B cell (primary cell): ENCODE data around the gene CDKAL1. TPM values are rescaled to one million over a fixed set of nuclear protein-coding genes. Genes with fewer than 3 reads are reported as not detected.

Experiments used
- ATAC-seq: fragments of 200-7000 bp; cut with Tn5 transposase; one replicate; pipeline ENCODE4 v1.10.0; 2021; ENCODE audit warnings: low read depth, mild to moderate bottlenecking, moderate number of reproducible peaks, moderate library complexity
- CTCF ChIA-PET: fragments of 350-600 bp; sonication (Branson Sonifier 250); formaldehyde crosslinking; loops from one replicate; lab custom pipeline; 2021; ENCODE audit warnings: antibody characterized with exemption, inconsistent platforms; lab: Charles Lee
- POLR2A ChIA-PET: fragments of 350-600 bp; sonication (Branson Sonifier 250); formaldehyde crosslinking; loops from one replicate; lab custom pipeline; 2021; ENCODE audit warnings: antibody characterized with exemption; lab: Charles Lee
- DNase-seq: peaks from one replicate; pipeline ENCODE4 v3.0.0; 2013
- H2AFZ ChIP-seq: 2 replicates; pipeline ENCODE4 v1.6.1; 2012; ENCODE audit warnings: mild to moderate bottlenecking, low read depth, low read length; ENCODE audit not compliant: insufficient read depth, poor library complexity, severe bottlenecking
- H3K27ac ChIP-seq, 2 donors: 1 replicate in 1 of 2; 2 replicates in 1 of 2; pipeline ENCODE4 v1.5.1; 2012 to 2013; ENCODE audit warnings: low read length in 2 of 2, mild to moderate bottlenecking in 2 of 2, moderate library complexity in 1 of 2
- H3K27me3 ChIP-seq, 4 experiments: fragments of 200-600 bp in 1 of 4; sonication (generic) in 1 of 4; replicated peaks in 1 of 4; 1 replicate in 2 of 4; 2 replicates in 2 of 4; pipeline versions ENCODE4 v1.6.1 to v1.7.0; 2013 to 2016; ENCODE audit warnings: low read length in 3 of 4, mild to moderate bottlenecking in 2 of 4, mixed read lengths in 1 of 4, moderate library complexity in 1 of 4; ENCODE audit not compliant: insufficient read depth in 4 of 4, control insufficient read depth in 3 of 4; ENCODE audit errors: control extremely low read depth in 1 of 4
- H3K36me3 ChIP-seq, 2 experiments: replicated peaks in 1 of 2; 1 replicate in 1 of 2; 2 replicates in 1 of 2; pipeline versions ENCODE4 v1.6.1 to v1.7.1; 2013; ENCODE audit warnings: low read length in 1 of 2; ENCODE audit not compliant: insufficient read depth in 2 of 2, control insufficient read depth in 1 of 2; ENCODE audit errors: control extremely low read depth in 1 of 2, extremely low read depth in 1 of 2
- H3K4me1 ChIP-seq, 2 donors: fragments of 200-600 bp in 1 of 2; sonication (generic) in 1 of 2; 1 replicate in 1 of 2; 2 replicates in 1 of 2; pipeline versions ENCODE4 v1.5.1 to v1.6.1; 2013 to 2017; ENCODE audit warnings: low read length in 2 of 2; ENCODE audit not compliant: control insufficient read depth in 2 of 2, insufficient read depth in 2 of 2
- H3K4me2 ChIP-seq: replicated peaks from 2 replicates; pipeline ENCODE3; 2012; ENCODE audit warnings: mild to moderate bottlenecking, low read depth, low read length; ENCODE audit not compliant: poor library complexity, severe bottlenecking
- H3K4me3 ChIP-seq, 5 experiments: fragments of 200-600 bp in 1 of 5; sonication (generic) in 1 of 5; 1 replicate in 3 of 5; 2 replicates in 2 of 5; pipeline versions ENCODE4 v1.5.1 to v1.7.0; 2011 to 2016; ENCODE audit warnings: low read length in 4 of 5, mild to moderate bottlenecking in 4 of 5, low read depth in 2 of 5, control low read depth in 1 of 5, moderate library complexity in 1 of 5; ENCODE audit not compliant: insufficient read depth in 1 of 5; ENCODE audit errors: control extremely low read depth in 1 of 5, extremely low read depth in 1 of 5
- H3K79me2 ChIP-seq: fragments of 200-600 bp; sonication (generic); one replicate; pipeline ENCODE4 v1.6.0; 2016; ENCODE audit warnings: low read length; ENCODE audit not compliant: control insufficient read depth, insufficient read depth
- H3K9ac ChIP-seq: fragments of 200-600 bp; sonication (generic); 2 replicates; pipeline ENCODE4 v1.6.1; 2017; ENCODE audit warnings: mild to moderate bottlenecking, low read length, moderate library complexity
- H3K9me3 ChIP-seq, 3 donors: one replicate each; pipeline versions ENCODE4 v1.6.1 to v1.7.1; 2013; ENCODE audit warnings: low read length in 2 of 3; ENCODE audit not compliant: control insufficient read depth in 2 of 3, insufficient read depth in 1 of 3; ENCODE audit errors: control extremely low read depth in 1 of 3
- H4K20me1 ChIP-seq: 2 replicates; pipeline ENCODE4 v1.6.0; 2012; ENCODE audit warnings: mild to moderate bottlenecking, low read length; ENCODE audit not compliant: insufficient read depth, control insufficient read depth, poor library complexity, severe bottlenecking
- H3K27ac Mint-ChIP-seq: one replicate; pipeline ENCODE4 v1.8.0; 2021; ENCODE audit warnings: mixed read lengths
- H3K27me3 Mint-ChIP-seq: one replicate; pipeline ENCODE4 v1.8.0; 2021; ENCODE audit warnings: mixed read lengths
- H3K4me1 Mint-ChIP-seq: one replicate; pipeline ENCODE4 v1.8.0; 2021; ENCODE audit warnings: mixed read lengths
- H3K4me3 Mint-ChIP-seq: one replicate; pipeline ENCODE4 v1.8.0; 2021; ENCODE audit warnings: mixed read lengths
- H3K9me3 Mint-ChIP-seq: one replicate; pipeline ENCODE4 v1.8.0; 2022; ENCODE audit warnings: mixed read lengths; ENCODE audit not compliant: insufficient read depth
- EZH2 ChIP-seq: IDR thresholded peaks from 2 replicates; pipeline ENCODE4 v1.6.1; 2012; ENCODE audit warnings: borderline replicate concordance, low read depth, mild to moderate bottlenecking, moderate library complexity, low read length; ENCODE audit not compliant: insufficient read depth, poor library complexity, severe bottlenecking
- WGBS: methylation state at CpG from one replicate; pipeline ENCODE4 v1.1.5; 2013; ENCODE audit warnings: missing lambda C conversion rate; ENCODE audit not compliant: insufficient coverage; 5-methylcytosine and 5-hydroxymethylcytosine counted together
- intact Hi-C: fragments of 100-400 bp; cut with micrococcal nuclease; formaldehyde crosslinking; loops from one replicate; pipeline ENCODE4 v1.10.0; 2022
- polyA plus RNA-seq: library from polyadenylated mRNA; depleted of rRNA; stranded (reverse); fragments of >200 nt; gene quantifications from 2 replicates; pipeline ENCODE4 v1.2.3, GENCODE V29; 2012
- total RNA-seq, 2 donors: library from RNA; stranded (reverse); fragments of 120-200 nt in 1 of 2; gene quantifications; 1 replicate in 1 of 2; 2 replicates in 1 of 2; pipeline versions ENCODE4 v1.2.3 to v1.2.4, GENCODE V29; 2013 to 2022
- TF ChIP-seq, protein P1 (sequence below): fragments of 200-600 bp; IDR thresholded peaks from one replicate; pipeline ENCODE4 v1.8.0; 2022; ENCODE audit warnings: antibody characterized with exemption, mild to moderate bottlenecking

The CDKAL1 gene
- total and polyA plus RNA-seq, 2 donors (not counting 1 experiment from before 2014, with no cell fraction given) = 6.1 to 33.3 TPM

DNA sequence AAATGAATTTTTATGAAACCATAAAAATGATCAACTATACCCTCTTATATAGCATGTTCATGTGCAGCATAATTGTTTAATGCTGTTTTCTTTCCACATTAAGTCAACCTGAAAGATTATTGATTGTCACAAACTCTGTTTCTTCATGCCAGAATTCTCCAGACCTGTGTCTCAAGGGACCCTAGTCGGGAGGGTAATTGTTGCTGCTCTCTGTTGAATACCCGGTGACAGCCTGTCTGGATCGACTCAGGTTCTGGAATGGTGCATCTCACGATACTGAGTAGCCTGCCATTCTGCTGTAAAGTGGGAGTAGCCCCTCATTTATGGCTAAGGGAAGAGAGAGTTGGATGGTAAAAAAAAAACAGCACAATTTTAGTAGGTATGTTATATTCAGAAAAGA is 609.4 kb downstream of the CDKAL1 start:
- Histone ChIP-seq H2AFZ (no peak overlapping the region), H3K4me2 (no peak overlapping the region), H3K27me3 (no peaks in the 10 kb centered on the region), H3K79me2 (no peaks in the 10 kb centered on the region), H3K4me3 (no peak overlapping the region), H3K36me3 (no peaks in the 10 kb centered on the region), H4K20me1 (no peaks in the 10 kb centered on the region), H3K4me1 (peaks cover 8 to 12% of the 10 kb centered on the region in 2 donors), H3K27ac (no peak overlapping the region), H3K9me3 (no peaks in the 10 kb centered on the region), H3K9ac (no peak overlapping the region)
- TF ChIP-seq, protein P1, sequence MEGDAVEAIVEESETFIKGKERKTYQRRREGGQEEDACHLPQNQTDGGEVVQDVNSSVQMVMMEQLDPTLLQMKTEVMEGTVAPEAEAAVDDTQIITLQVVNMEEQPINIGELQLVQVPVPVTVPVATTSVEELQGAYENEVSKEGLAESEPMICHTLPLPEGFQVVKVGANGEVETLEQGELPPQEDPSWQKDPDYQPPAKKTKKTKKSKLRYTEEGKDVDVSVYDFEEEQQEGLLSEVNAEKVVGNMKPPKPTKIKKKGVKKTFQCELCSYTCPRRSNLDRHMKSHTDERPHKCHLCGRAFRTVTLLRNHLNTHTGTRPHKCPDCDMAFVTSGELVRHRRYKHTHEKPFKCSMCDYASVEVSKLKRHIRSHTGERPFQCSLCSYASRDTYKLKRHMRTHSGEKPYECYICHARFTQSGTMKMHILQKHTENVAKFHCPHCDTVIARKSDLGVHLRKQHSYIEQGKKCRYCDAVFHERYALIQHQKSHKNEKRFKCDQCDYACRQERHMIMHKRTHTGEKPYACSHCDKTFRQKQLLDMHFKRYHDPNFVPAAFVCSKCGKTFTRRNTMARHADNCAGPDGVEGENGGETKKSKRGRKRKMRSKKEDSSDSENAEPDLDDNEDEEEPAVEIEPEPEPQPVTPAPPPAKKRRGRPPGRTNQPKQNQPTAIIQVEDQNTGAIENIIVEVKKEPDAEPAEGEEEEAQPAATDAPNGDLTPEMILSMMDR = no peak
- TF ChIP-seq EZH2 = no peak
- peaks cover 11% of the 10 kb centered on the region for H3K4me1 Mint-ChIP-seq
- H3K4me3 Mint-ChIP-seq = no peak overlapping the region
- DNase-seq = no peak
- ChIA-PET POLR2A (no interaction called here), CTCF (interaction anchor here (0.5 kb wide), 1 partner anchor 552 kb away, joined by 3 read pairs; no protein-coding TSS in a partner anchor)
- 88% methylated on average over 4 of the region's 4 CpGs for WGBS
- H3K27ac Mint-ChIP-seq = no peak overlapping the region
- no peak for ATAC-seq
- no peaks in the 10 kb centered on the region for H3K9me3 Mint-ChIP-seq
- intact Hi-C loops = no loop called here
- H3K27me3 Mint-ChIP-seq = no peaks in the 10 kb centered on the region

DNA sequence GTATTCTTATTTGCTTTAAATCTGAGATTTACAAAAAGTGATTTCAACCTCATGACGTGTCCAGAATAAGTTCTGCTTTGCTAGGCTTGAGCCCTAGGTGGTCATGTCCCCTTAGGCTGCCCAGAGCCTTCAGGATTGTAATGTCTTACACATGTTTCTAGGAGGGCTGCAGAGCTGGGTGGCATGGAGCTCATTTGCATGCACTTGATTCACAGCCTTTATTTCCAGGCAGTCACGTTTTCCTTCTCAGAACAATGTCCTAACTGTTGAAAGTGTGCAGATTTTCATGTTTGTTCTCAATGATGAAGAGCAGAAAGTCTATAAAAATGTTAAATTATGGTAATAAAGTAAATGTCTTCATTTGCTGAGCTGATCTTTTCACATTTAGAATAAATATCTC is 610.7 kb downstream of the CDKAL1 start:
- Mint-ChIP-seq H3K27ac (no peak overlapping the region), H3K4me1 (peaks cover 12% of the 10 kb centered on the region), H3K27me3 (no peaks in the 10 kb centered on the region), H3K9me3 (no peaks in the 10 kb centered on the region), H3K4me3 (no peak overlapping the region)
- TF ChIP-seq EZH2 = no peak
- TF ChIP-seq, protein P1 = no peak
- 100% methylated on average over 1 of the region's 2 CpGs for WGBS
- no peaks in the 10 kb centered on the region for H4K20me1 ChIP-seq
- H3K27ac ChIP-seq = no peak overlapping the region
- H3K27me3 ChIP-seq = no peaks in the 10 kb centered on the region
- no peak overlapping the region for H2AFZ ChIP-seq
- POLR2A ChIA-PET = no interaction called here
- intact Hi-C loops = no loop called here
- no peak for DNase-seq
- no peak overlapping the region for H3K4me3 ChIP-seq
- ATAC-seq = no peak
- H3K9me3 ChIP-seq = no peaks in the 10 kb centered on the region
- peaks cover 11 to 15% of the 10 kb centered on the region in 2 donors for H3K4me1 ChIP-seq
- H3K36me3 ChIP-seq = no peaks in the 10 kb centered on the region
- H3K9ac ChIP-seq = no peak overlapping the region
- H3K79me2 ChIP-seq = no peaks in the 10 kb centered on the region
- CTCF ChIA-PET = no interaction called here
- no peak overlapping the region for H3K4me2 ChIP-seq
